COLO668 (cell line): ENCODE measurements around the gene PARD3.
A peak's percentile ranks its signal among the peaks of the same experiment; 100 is the strongest.
"Not testable (repeated sequence)": the region's sequence is repeated elsewhere in the genome, so short reads cannot be mapped to it uniquely, and the experiment has no call there.

ENCODE experiments used
- DNase-seq: peaks from one replicate; lab custom pipeline; 2025; ENCODE audit not compliant: unreplicated experiment; lab: John Stamatoyannopoulos, UW

The PARD3 gene

GRCh38 chr10:34815185-34816084, at the start of gene PARD3:
PARD3 (minus strand) TSS chr10:34815296; CDS start chr10:34814995, 301 bp downstream.
- DNase-seq: peak; percentile 72

GRCh38 chr10:34864149-34865067, 49.3 kb upstream of the PARD3 start:
- no peak for DNase-seq

GRCh38 chr10:34862892-34863291, 47.8 kb upstream of the PARD3 start:
- DNase-seq: no peak

- DNase-seq: peak; percentile 45
Observed at GRCh38 chr10:34861293-34862021, 46.4 kb upstream of the PARD3 start.

- DNase-seq: peak; percentile 3
Observed at GRCh38 chr10:34859170-34859569, 44.1 kb upstream of the PARD3 start.

- no peak for DNase-seq
Observed at GRCh38 chr10:34858003-34858402, 42.9 kb upstream of the PARD3 start.

GRCh38 chr10:34854147-34854601, 39.1 kb upstream of the PARD3 start:
- DNase-seq: no peak

- DNase-seq: no peak
Observed at GRCh38 chr10:34853357-34853756, 38.3 kb upstream of the PARD3 start.

GRCh38 chr10:34850558-34850957, 35.5 kb upstream of the PARD3 start:
- no peak for DNase-seq

- no peak for DNase-seq
Observed at GRCh38 chr10:34850036-34850435, 34.9 kb upstream of the PARD3 start.

- no peak for DNase-seq
Observed at GRCh38 chr10:34845070-34845469, 30.0 kb upstream of the PARD3 start.

GRCh38 chr10:34844448-34844847, 29.4 kb upstream of the PARD3 start:
- DNase-seq: no peak

GRCh38 chr10:34843470-34843869, 28.4 kb upstream of the PARD3 start:
- not testable (repeated sequence) for DNase-seq

GRCh38 chr10:34838366-34838900, 23.3 kb upstream of the PARD3 start:
- DNase-seq: no peak

GRCh38 chr10:34835908-34836508, 20.9 kb upstream of the PARD3 start:
- no peak for DNase-seq

- no peak for DNase-seq
Observed at GRCh38 chr10:34834274-34834673, 19.2 kb upstream of the PARD3 start.

- no peak for DNase-seq
Observed at GRCh38 chr10:34830217-34830822, 15.2 kb upstream of the PARD3 start.

- DNase-seq: no peak
Observed at GRCh38 chr10:34826857-34827766, 12.0 kb upstream of the PARD3 start.

GRCh38 chr10:34826221-34826620, 11.1 kb upstream of the PARD3 start:
- no peak for DNase-seq
